Liver (tissue), 9 donors: Measurements from ENCODE around the gene PLCB1. TPM values are rescaled to one million over a fixed set of nuclear protein-coding genes. Genes with fewer than 3 reads are reported as not detected.

ENCODE experiments used
- DNase-seq: peaks from one replicate; pipeline ENCODE4 v3.0.0-alpha.2; 2017; ENCODE audit warnings: low spot score
- H3K27ac ChIP-seq, 2 donors: one replicate each; pipeline ENCODE4 v1.7.0; 2013; ENCODE audit warnings: inconsistent platforms in 2 of 2, low read length in 2 of 2, control low read depth in 1 of 2, low read depth in 1 of 2, mild to moderate bottlenecking in 1 of 2
- H3K27me3 ChIP-seq, 4 donors: one replicate each; pipeline versions ENCODE4 v1.6.1 to v1.7.0; 2013; ENCODE audit warnings: low read length in 3 of 4, inconsistent platforms in 1 of 4, mild to moderate bottlenecking in 1 of 4, moderate library complexity in 1 of 4; ENCODE audit not compliant: control insufficient read depth in 4 of 4, insufficient read depth in 4 of 4
- H3K36me3 ChIP-seq, 4 donors: one replicate each; pipeline versions ENCODE4 v1.6.1 to v1.7.0; 2013; ENCODE audit warnings: low read length in 3 of 4, mild to moderate bottlenecking in 3 of 4, low read depth in 1 of 4, moderate library complexity in 1 of 4; ENCODE audit not compliant: control insufficient read depth in 4 of 4, insufficient read depth in 3 of 4
- H3K4me1 ChIP-seq, 4 donors: one replicate each; pipeline versions ENCODE4 v1.6.1 to v1.7.0; 2013; ENCODE audit warnings: low read length in 3 of 4, mild to moderate bottlenecking in 3 of 4, moderate library complexity in 1 of 4; ENCODE audit not compliant: control insufficient read depth in 4 of 4, insufficient read depth in 4 of 4
- H3K4me3 ChIP-seq, 3 donors: one replicate each; pipeline versions ENCODE4 v1.6.1 to v1.7.0; 2013; ENCODE audit warnings: low read length in 3 of 3, control low read depth in 1 of 3, low read depth in 1 of 3, mild to moderate bottlenecking in 1 of 3
- H3K9ac ChIP-seq, 2 donors: one replicate each; pipeline ENCODE4 v1.7.0; 2013; ENCODE audit warnings: low read length in 2 of 2, mild to moderate bottlenecking in 2 of 2, moderate library complexity in 2 of 2, control low read depth in 1 of 2, low read depth in 1 of 2
- H3K9me3 ChIP-seq, 4 donors: one replicate each; pipeline versions ENCODE4 v1.6.1 to v1.7.0; 2013; ENCODE audit warnings: low read length in 3 of 4; ENCODE audit not compliant: control insufficient read depth in 4 of 4
- ATF3 ChIP-seq: IDR thresholded peaks from 2 replicates; pipeline ENCODE4 v1.6.1; 2016; ENCODE audit warnings: antibody characterized with exemption
- FOXA1 ChIP-seq: IDR thresholded peaks from 2 replicates; pipeline ENCODE4 v1.6.1; 2016; ENCODE audit warnings: antibody characterized with exemption
- FOXA2 ChIP-seq: IDR thresholded peaks from 2 replicates; pipeline ENCODE4 v1.6.1; 2016; ENCODE audit warnings: antibody characterized with exemption
- GABPA ChIP-seq, 2 donors: IDR thresholded peaks in 1 of 2; conservative IDR thresholded peaks in 1 of 2; 2 replicates each; pipeline ENCODE4 v1.6.1; 2016; ENCODE audit warnings: antibody characterized with exemption in 2 of 2, mild to moderate bottlenecking in 1 of 2, moderate library complexity in 1 of 2
- HNF4A ChIP-seq, 2 donors: conservative IDR thresholded peaks; 2 replicates each; pipeline ENCODE4 v1.6.1; 2016; ENCODE audit warnings: antibody characterized with exemption in 2 of 2, mild to moderate bottlenecking in 2 of 2
- HNF4G ChIP-seq: IDR thresholded peaks from 2 replicates; pipeline ENCODE4 v1.6.1; 2016; ENCODE audit warnings: antibody characterized with exemption
- JUND ChIP-seq, 2 donors: IDR thresholded peaks; 2 replicates each; pipeline ENCODE4 v1.6.1; 2016; ENCODE audit warnings: antibody characterized with exemption in 2 of 2
- MAX ChIP-seq: IDR thresholded peaks from 2 replicates; pipeline ENCODE4 v1.6.1; 2016; ENCODE audit warnings: antibody characterized with exemption
- NR2F2 ChIP-seq: IDR thresholded peaks from 2 replicates; pipeline ENCODE4 v1.6.1; 2016; ENCODE audit warnings: antibody characterized with exemption
- RAD21 ChIP-seq, 2 donors: IDR thresholded peaks; 2 replicates each; pipeline ENCODE4 v1.6.1; 2016; ENCODE audit warnings: antibody characterized with exemption in 2 of 2, mild to moderate bottlenecking in 2 of 2
- REST ChIP-seq: IDR thresholded peaks from 2 replicates; pipeline ENCODE4 v1.6.1; 2016; ENCODE audit warnings: antibody characterized with exemption, mild to moderate bottlenecking
- RXRA ChIP-seq, 2 donors: IDR thresholded peaks; 2 replicates each; pipeline ENCODE4 v1.6.1; 2017 to 2018; ENCODE audit warnings: antibody characterized with exemption in 2 of 2, mild to moderate bottlenecking in 1 of 2
- SP1 ChIP-seq: IDR thresholded peaks from 2 replicates; pipeline ENCODE4 v1.6.1; 2018; ENCODE audit warnings: antibody characterized with exemption, mild to moderate bottlenecking
- TAF1 ChIP-seq: conservative IDR thresholded peaks from 2 replicates; pipeline ENCODE4 v1.6.1; 2016; ENCODE audit warnings: antibody characterized with exemption, mild to moderate bottlenecking
- YY1 ChIP-seq: IDR thresholded peaks from 2 replicates; pipeline ENCODE4 v1.6.1; 2016; ENCODE audit warnings: antibody characterized with exemption, mild to moderate bottlenecking
- ZBTB33 ChIP-seq: IDR thresholded peaks from 2 replicates; pipeline ENCODE4 v1.6.1; 2016; ENCODE audit warnings: antibody characterized with exemption
- WGBS: extraction: QIAGEN DNeasy Blood & Tissue Kit; methylation state at CpG from one replicate; pipeline ENCODE4 v1.1.7; 2013; 5-methylcytosine and 5-hydroxymethylcytosine counted together
- polyA plus RNA-seq, 2 donors: library from polyadenylated mRNA; stranded (reverse) in 1 of 2; unstranded in 1 of 2; fragments of 200-250 nt in 1 of 2; fragments of >200 nt in 1 of 2; fragmentation: Nextera tagmentation in 1 of 2; extraction: Ambion mirVana in 1 of 2; gene quantifications; one replicate each; pipeline versions ENCODE4 v1.2.1 to v1.2.3, GENCODE V29; 2013 to 2015
- total RNA-seq, 2 donors: library from RNA; depleted of rRNA; stranded (reverse); fragments of >200 nt; gene quantifications; one replicate each; pipeline ENCODE4 v1.2.3, GENCODE V29; 2014
- TF ChIP-seq, protein P1 (sequence below): fragments of 150-350 bp; IDR thresholded peaks from 2 replicates; pipeline ENCODE4 v1.5.1; 2017; ENCODE audit warnings: improper control_type of control experiment, low read depth, low read length; ENCODE audit not compliant: missing input control
- donor health status: healthy.
- donor health status: healthy.
- donor health status: healthy.
- donor health status: healthy.
- donor health status: healthy.

The PLCB1 gene
- total and polyA plus RNA-seq, 4 donors, result 3.7 to 13.5 (median 5.9) TPM

DNA sequence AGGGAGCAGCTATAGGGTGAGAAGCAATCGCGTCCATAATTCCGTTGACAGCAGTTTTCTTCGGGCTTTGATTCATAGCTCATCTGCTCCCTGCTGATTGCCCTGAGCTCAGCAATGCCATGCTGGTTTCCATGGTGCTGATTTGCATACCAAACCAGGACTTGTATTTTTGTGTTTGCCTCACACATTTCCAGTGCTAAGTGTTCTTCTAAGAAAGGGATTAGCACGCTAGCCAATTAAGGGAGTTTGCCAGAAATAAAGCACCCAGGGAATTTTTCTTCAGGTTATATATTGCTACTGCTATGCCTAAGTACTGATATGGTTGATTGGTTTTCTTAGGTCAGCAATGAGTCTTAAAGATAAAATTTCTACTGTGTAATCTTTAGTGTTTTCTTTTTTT lies 177.6 kb downstream of the PLCB1 start (continued):
- TF ChIP-seq ZBTB33, result no peak
- TF ChIP-seq HNF4G, result no peak
- TF ChIP-seq, protein P1, sequence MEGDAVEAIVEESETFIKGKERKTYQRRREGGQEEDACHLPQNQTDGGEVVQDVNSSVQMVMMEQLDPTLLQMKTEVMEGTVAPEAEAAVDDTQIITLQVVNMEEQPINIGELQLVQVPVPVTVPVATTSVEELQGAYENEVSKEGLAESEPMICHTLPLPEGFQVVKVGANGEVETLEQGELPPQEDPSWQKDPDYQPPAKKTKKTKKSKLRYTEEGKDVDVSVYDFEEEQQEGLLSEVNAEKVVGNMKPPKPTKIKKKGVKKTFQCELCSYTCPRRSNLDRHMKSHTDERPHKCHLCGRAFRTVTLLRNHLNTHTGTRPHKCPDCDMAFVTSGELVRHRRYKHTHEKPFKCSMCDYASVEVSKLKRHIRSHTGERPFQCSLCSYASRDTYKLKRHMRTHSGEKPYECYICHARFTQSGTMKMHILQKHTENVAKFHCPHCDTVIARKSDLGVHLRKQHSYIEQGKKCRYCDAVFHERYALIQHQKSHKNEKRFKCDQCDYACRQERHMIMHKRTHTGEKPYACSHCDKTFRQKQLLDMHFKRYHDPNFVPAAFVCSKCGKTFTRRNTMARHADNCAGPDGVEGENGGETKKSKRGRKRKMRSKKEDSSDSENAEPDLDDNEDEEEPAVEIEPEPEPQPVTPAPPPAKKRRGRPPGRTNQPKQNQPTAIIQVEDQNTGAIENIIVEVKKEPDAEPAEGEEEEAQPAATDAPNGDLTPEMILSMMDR, result no peak
- no peak for TF ChIP-seq RAD21 (IDR thresholded peaks at IDR 0.05)
- TF ChIP-seq GABPA (IDR thresholded peaks at IDR 0.05 in 1 of 2, conservative IDR thresholded peaks at IDR 0.05 in 1 of 2), result no peak
- TF ChIP-seq JUND (IDR thresholded peaks at IDR 0.05), result no peak

DNA sequence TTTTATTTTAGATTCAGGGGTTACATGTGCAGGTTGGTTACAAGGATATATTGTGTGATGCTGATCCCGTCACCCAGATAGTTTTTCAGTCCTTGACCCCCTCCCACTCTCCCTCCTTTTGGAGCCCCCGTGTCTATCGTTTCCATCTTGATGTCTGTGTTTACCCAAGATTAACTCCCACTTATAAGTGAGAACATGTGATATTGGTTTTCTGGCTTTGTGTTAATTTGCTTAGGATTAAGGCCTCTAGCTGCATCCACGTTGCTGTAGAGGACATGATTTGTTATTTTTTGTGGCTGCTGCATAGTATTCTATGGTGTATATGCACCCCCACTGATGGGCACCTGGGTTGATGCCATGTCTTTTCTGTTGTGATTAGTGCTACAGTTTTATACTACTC lies 178.6 kb downstream of the PLCB1 start:
- DNase-seq, result no peak
- Histone ChIP-seq H3K36me3 (no peaks in the 10 kb centered on the region), H3K4me1 (no peaks in the 10 kb centered on the region), H3K4me3 (no peak overlapping the region), H3K27me3 (no peaks in the 10 kb centered on the region), H3K9ac (no peak overlapping the region), H3K9me3 (no peaks in the 10 kb centered on the region), H3K27ac (no peak overlapping the region)
- no peak for TF ChIP-seq ZBTB33
- no peak for TF ChIP-seq GABPA (IDR thresholded peaks at IDR 0.05 in 1 of 2, conservative IDR thresholded peaks at IDR 0.05 in 1 of 2)
- TF ChIP-seq SP1, result no peak
- TF ChIP-seq TAF1, result no peak
- TF ChIP-seq, protein P1, result no peak
- TF ChIP-seq HNF4G, result no peak
- TF ChIP-seq FOXA2, result no peak
- no peak for TF ChIP-seq RXRA (IDR thresholded peaks at IDR 0.05)
- TF ChIP-seq MAX, result no peak
- no peak for TF ChIP-seq YY1
- TF ChIP-seq ATF3, result no peak
- TF ChIP-seq JUND (IDR thresholded peaks at IDR 0.05), result no peak
- no peak for TF ChIP-seq FOXA1
- TF ChIP-seq REST, result no peak
- TF ChIP-seq RAD21 (IDR thresholded peaks at IDR 0.05), result no peak
- no peak for TF ChIP-seq NR2F2
- TF ChIP-seq HNF4A (conservative IDR thresholded peaks at IDR 0.05), result no peak
- 76% methylated on average over 4 of the region's 4 CpGs for WGBS
